Loucy (cell line): ENCODE measurements around the gene FGF5.

Source experiments
- H2AFZ ChIP-seq: fragments of 200-600 bp; sonication (generic); 2 replicates; pipeline ENCODE4 v1.6.0; 2016; ENCODE audit warnings: antibody characterized with exemption, mild to moderate bottlenecking, low read length, moderate library complexity
- H3F3A ChIP-seq: fragments of 200-600 bp; 2 replicates; pipeline ENCODE4 v1.6.0; 2016; ENCODE audit warnings: antibody characterized with exemption, low read depth, mild to moderate bottlenecking
- H3K27me3 ChIP-seq: fragments of 200-600 bp; sonication (generic); 2 replicates; pipeline ENCODE4 v1.6.1; 2014; ENCODE audit warnings: low read length, mild to moderate bottlenecking; ENCODE audit not compliant: insufficient read depth, poor library complexity, severe bottlenecking
- H3K36me3 ChIP-seq: fragments of 200-600 bp; sonication (generic); 2 replicates; pipeline ENCODE4 v1.6.1; 2016; ENCODE audit warnings: low read length; ENCODE audit not compliant: insufficient read depth
- H3K4me1 ChIP-seq: fragments of 200-600 bp; sonication (generic); 2 replicates; pipeline ENCODE4 v1.5.1; 2014; ENCODE audit warnings: low read length, mild to moderate bottlenecking; ENCODE audit not compliant: insufficient read depth, poor library complexity, severe bottlenecking
- H3K4me2 ChIP-seq: fragments of 200-600 bp; sonication (generic); 2 replicates; pipeline ENCODE4 v1.6.0; 2014; ENCODE audit warnings: antibody characterized with exemption, low read length, low read depth, mild to moderate bottlenecking; ENCODE audit not compliant: poor library complexity, severe bottlenecking
- H3K4me3 ChIP-seq: fragments of 200-600 bp; sonication (generic); 2 replicates; pipeline ENCODE4 v1.5.1; 2014; ENCODE audit warnings: low read length, mild to moderate bottlenecking, mixed read lengths; ENCODE audit not compliant: poor library complexity, severe bottlenecking
- H3K79me2 ChIP-seq: fragments of 200-600 bp; sonication (generic); 2 replicates; pipeline ENCODE4 v1.6.1; 2014; ENCODE audit warnings: low read length; ENCODE audit not compliant: insufficient read depth
- H3K9ac ChIP-seq: fragments of 200-600 bp; sonication (generic); 2 replicates; pipeline ENCODE4 v1.6.0; 2014; ENCODE audit warnings: mild to moderate bottlenecking, low read depth, low read length, moderate library complexity; ENCODE audit not compliant: poor library complexity, severe bottlenecking
- H3K9me2 ChIP-seq: fragments of 200-600 bp; sonication (generic); replicated peaks from 2 replicates; pipeline ENCODE4 v1.6.1; 2016; ENCODE audit warnings: low read depth, low read length, mixed read lengths
- H3K9me3 ChIP-seq: fragments of 200-600 bp; sonication (generic); 2 replicates; pipeline ENCODE4 v1.6.1; 2014; ENCODE audit warnings: mild to moderate bottlenecking, antibody characterized with exemption, low read length, low read depth; ENCODE audit not compliant: insufficient read depth
- H4K20me1 ChIP-seq: fragments of 200-600 bp; sonication (generic); 2 replicates; pipeline ENCODE4 v1.6.0; 2014; ENCODE audit warnings: antibody characterized with exemption, low read length, mild to moderate bottlenecking; ENCODE audit not compliant: insufficient read depth, poor library complexity, severe bottlenecking
- EZH2phosphoT487 ChIP-seq: fragments of 200-600 bp; IDR thresholded peaks from 2 replicates; pipeline ENCODE4 v1.6.1; 2018; ENCODE audit warnings: antibody characterized with exemption, mild to moderate bottlenecking, moderate library complexity, borderline replicate concordance
- TF ChIP-seq, protein P1 (sequence below): fragments of 200-600 bp; sonication (generic); conservative IDR thresholded peaks from 2 replicates; pipeline ENCODE4 v1.5.1; 2014; ENCODE audit warnings: mild to moderate bottlenecking, antibody characterized with exemption, low read length

FGF5 gene

DNA sequence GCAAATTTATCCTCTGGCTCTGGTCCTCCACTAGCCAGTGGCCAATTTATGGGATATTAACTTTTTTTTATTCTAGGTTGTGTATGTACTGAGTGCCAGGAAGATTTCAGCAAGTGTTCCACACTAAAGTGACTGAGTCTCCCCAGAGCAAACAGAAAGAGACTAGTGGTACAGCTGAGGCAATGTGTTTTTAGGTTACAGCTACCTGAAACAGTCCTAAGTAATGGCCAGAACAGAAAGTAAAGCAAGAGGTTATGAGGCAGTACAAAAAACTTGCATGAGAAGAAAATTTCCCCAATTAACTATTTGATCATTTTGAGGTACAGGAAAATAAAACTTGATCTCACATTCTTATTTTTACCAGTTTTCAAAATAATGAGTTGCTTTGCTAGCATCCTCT is 38.0 kb upstream of the FGF5 start:
- Histone ChIP-seq H3K27me3 (no peaks in the 10 kb centered on the region), H4K20me1 (no peaks in the 10 kb centered on the region), H3K79me2 (no peaks in the 10 kb centered on the region), H3F3A (no peaks in the 10 kb centered on the region), H3K4me1 (peaks cover 12% of the 10 kb centered on the region), H3K36me3 (no peaks in the 10 kb centered on the region), H2AFZ (no peak overlapping the region), H3K9me2 (no peaks in the 10 kb centered on the region), H3K4me2 (no peak overlapping the region), H3K4me3 (no peak overlapping the region), H3K9ac (no peak overlapping the region), H3K9me3 (no peaks in the 10 kb centered on the region)
- TF ChIP-seq, protein P1, sequence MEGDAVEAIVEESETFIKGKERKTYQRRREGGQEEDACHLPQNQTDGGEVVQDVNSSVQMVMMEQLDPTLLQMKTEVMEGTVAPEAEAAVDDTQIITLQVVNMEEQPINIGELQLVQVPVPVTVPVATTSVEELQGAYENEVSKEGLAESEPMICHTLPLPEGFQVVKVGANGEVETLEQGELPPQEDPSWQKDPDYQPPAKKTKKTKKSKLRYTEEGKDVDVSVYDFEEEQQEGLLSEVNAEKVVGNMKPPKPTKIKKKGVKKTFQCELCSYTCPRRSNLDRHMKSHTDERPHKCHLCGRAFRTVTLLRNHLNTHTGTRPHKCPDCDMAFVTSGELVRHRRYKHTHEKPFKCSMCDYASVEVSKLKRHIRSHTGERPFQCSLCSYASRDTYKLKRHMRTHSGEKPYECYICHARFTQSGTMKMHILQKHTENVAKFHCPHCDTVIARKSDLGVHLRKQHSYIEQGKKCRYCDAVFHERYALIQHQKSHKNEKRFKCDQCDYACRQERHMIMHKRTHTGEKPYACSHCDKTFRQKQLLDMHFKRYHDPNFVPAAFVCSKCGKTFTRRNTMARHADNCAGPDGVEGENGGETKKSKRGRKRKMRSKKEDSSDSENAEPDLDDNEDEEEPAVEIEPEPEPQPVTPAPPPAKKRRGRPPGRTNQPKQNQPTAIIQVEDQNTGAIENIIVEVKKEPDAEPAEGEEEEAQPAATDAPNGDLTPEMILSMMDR, result no peak
- TF ChIP-seq EZH2phosphoT487, result no peak

DNA sequence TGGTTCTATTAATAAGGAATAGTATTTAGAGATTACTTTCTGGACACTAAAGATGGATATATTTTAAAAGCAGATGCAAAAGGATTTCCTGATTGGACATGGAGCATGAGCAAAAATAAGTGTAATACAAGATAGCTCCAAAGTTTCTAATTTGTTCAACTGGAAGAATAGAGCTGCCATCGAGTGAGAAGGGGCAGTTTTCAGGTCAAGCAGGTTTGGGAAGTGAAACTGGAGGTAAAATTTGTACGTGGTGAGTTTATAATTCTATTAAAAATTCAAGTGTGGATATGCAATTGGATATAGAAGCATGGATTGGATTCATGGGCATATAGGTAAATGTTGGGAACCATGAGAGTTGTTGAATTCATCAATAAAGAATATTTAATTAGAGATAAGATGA is 37.3 kb upstream of the FGF5 start:
- Histone ChIP-seq H3K9me2 (no peaks in the 10 kb centered on the region), H3K9ac (no peak overlapping the region), H3K9me3 (no peaks in the 10 kb centered on the region), H3F3A (no peaks in the 10 kb centered on the region), H3K79me2 (no peaks in the 10 kb centered on the region), H4K20me1 (no peaks in the 10 kb centered on the region), H3K27me3 (no peaks in the 10 kb centered on the region), H3K4me2 (no peak overlapping the region), H3K4me3 (no peak overlapping the region), H3K4me1 (peaks cover 12% of the 10 kb centered on the region), H3K36me3 (no peaks in the 10 kb centered on the region), H2AFZ (no peak overlapping the region)
- no peak for TF ChIP-seq EZH2phosphoT487
- TF ChIP-seq, protein P1, result no peak

DNA sequence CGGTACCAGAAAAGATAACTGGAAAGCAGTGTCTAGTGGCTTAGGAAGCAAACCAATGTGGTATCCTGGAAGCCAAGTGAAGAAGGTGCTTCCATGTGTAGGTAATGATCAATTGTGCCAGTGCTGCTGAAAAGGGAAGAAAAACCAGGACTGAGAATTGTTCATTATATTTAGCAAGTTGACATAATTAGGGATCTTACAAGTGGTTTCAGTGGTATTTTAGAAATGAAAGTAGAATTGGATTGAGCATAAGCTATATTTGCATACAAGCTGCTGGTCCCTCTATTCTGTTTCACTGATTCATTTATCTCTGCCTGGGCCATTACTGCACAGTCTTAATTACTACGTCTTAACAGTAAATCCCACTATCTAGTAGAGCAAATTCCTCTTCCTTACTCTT is 36.9 kb upstream of the FGF5 start:
- Histone ChIP-seq H3K4me3 (no peak overlapping the region), H3K4me2 (no peak overlapping the region), H2AFZ (no peak overlapping the region), H4K20me1 (no peaks in the 10 kb centered on the region), H3K9me3 (no peaks in the 10 kb centered on the region), H3K9me2 (no peaks in the 10 kb centered on the region), H3K27me3 (no peaks in the 10 kb centered on the region), H3K79me2 (no peaks in the 10 kb centered on the region), H3K9ac (no peak overlapping the region), H3K4me1 (peaks cover 12% of the 10 kb centered on the region), H3K36me3 (no peaks in the 10 kb centered on the region), H3F3A (no peaks in the 10 kb centered on the region)
- TF ChIP-seq, protein P1, result no peak
- TF ChIP-seq EZH2phosphoT487, result no peak
